ENCODE data around the gene ADRA2C.

Gene ADRA2C

GRCh38 chr4:3773552-3774001 is 7.4 kb downstream of the ADRA2C start:
- no peak for TF ChIP-seq Cebpa-rat (IDR thresholded peaks at IDR 0.05)
- H3K27ac ChIP-seq = no peak overlapping the region
- peaks cover 29% of the 10 kb centered on the region for H4K20me1 ChIP-seq
- H3K9me3 ChIP-seq = no peaks in the 10 kb centered on the region
- no peaks in the 10 kb centered on the region for H3K27me3 ChIP-seq
- 0 out of 2 replicates have a peak overlapping the region, but pooled peaks have one; percentile 96 for H3K4me2 ChIP-seq
- no peak overlapping the region for H3K9ac ChIP-seq
- no peak overlapping the region for H3K4me3 ChIP-seq
- H3K4me1 ChIP-seq = peaks cover 51% of the 10 kb centered on the region
- H3K36me3 ChIP-seq = no peaks in the 10 kb centered on the region

GRCh38 chr4:3774253-3774883 is 8.2 kb downstream of the ADRA2C start:
- no peak overlapping the region for H3K27ac ChIP-seq
- no peak overlapping the region for H3K4me2 ChIP-seq
- peaks cover 43% of the 10 kb centered on the region for H3K4me1 ChIP-seq
- no peaks in the 10 kb centered on the region for H3K36me3 ChIP-seq
- H3K27me3 ChIP-seq = no peaks in the 10 kb centered on the region
- no peaks in the 10 kb centered on the region for H3K9me3 ChIP-seq
- H3K9ac ChIP-seq = no peak overlapping the region
- peaks cover 21% of the 10 kb centered on the region for H4K20me1 ChIP-seq
- no peak overlapping the region for H3K4me3 ChIP-seq
- no peak for TF ChIP-seq Cebpa-rat (IDR thresholded peaks at IDR 0.05)

- Histone ChIP-seq H3K9ac (no peak overlapping the region), H3K27ac (no peak overlapping the region), H3K36me3 (no peaks in the 10 kb centered on the region), H4K20me1 (peaks cover 15% of the 10 kb centered on the region), H3K4me1 (peaks cover 36% of the 10 kb centered on the region), H3K4me3 (no peak overlapping the region), H3K4me2 (no peak overlapping the region), H3K9me3 (no peaks in the 10 kb centered on the region), H3K27me3 (no peaks in the 10 kb centered on the region)
- TF ChIP-seq Cebpa-rat (IDR thresholded peaks at IDR 0.05) = no peak
Measured at GRCh38 chr4:3775005-3775404, 8.8 kb downstream of the ADRA2C start.

DNA sequence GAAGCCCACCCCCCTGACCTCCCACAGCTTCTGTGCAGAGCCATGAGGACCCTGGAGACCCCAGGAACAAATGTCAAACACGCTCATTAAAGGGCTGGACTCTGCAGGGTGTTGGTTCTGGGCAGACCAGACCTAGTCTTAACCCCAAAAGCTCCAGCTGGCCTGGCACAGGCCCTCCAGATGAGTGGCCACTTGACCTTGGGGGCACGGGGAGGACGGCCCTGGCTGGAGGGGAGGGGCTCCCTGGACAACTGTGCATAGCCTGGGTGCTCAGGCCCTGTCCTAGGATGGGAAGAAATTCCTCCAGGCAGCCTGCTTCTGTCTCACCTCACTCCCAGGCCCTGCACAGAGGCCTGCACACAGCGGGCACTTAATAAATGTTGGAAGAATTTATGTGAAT is 9.4 kb downstream of the ADRA2C start:
- Histone ChIP-seq H3K9me3 (no peaks in the 10 kb centered on the region), H3K4me2 (no peak overlapping the region), H3K4me1 (peaks cover 31% of the 10 kb centered on the region), H3K27ac (no peak overlapping the region), H3K9ac (no peak overlapping the region), H3K4me3 (no peak overlapping the region), H3K36me3 (no peaks in the 10 kb centered on the region), H4K20me1 (peaks cover 10% of the 10 kb centered on the region), H3K27me3 (no peaks in the 10 kb centered on the region)
- no peak for TF ChIP-seq Cebpa-rat (IDR thresholded peaks at IDR 0.05)

DNA sequence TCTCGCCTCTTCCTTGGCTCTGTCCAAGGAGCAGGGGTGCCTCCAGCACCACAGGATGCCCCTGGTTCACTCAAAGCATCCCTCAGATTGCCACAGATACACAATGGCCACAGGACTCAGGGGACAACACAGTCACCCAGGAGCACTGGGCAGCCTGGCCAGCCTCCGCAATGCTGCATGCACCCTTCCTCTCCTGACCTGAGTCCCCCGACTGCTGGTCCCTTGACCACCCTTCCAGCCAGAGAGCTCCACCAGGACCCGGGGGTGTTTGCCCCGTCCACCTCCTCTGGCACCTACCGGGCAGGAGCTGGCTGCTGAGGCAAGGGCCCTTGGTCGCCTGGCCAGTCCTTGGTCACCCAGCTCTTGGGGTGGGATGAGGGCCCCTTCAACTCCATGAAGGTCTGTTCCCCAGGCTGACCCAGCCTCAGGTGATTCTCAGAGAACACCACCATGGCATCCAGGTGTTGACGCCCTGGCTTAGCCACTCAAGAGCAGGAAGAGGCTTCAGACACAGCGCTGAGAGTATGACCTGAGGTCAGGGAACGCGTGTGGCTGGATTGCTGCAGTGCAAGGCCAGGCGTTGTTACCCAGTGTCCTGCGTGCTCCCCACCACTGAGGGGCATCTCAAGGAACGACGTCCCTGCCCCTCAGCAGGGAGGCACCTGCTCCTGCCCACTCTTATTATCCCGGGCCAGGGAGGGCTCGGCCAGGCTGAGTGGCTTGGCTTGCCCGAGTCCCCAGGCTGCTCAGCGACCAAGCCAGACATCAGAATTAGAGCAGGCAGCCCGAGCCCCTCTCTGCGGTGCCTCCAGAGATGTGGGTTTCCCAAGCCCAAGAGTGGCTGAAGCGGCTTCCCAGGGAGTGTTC is 10.2 kb downstream of the ADRA2C start:
- no peaks in the 10 kb centered on the region for H3K27me3 ChIP-seq
- TF ChIP-seq Cebpa-rat (IDR thresholded peaks at IDR 0.05) = no peak
- peaks cover 1% of the 10 kb centered on the region; the same call in 1 of the 2 replicates for H4K20me1 ChIP-seq
- no peak overlapping the region for H3K9ac ChIP-seq
- no peak overlapping the region for H3K4me2 ChIP-seq
- H3K36me3 ChIP-seq = no peaks in the 10 kb centered on the region
- peaks cover 2% of the 10 kb centered on the region; the same call in 1 of the 2 replicates for H3K9me3 ChIP-seq
- H3K4me3 ChIP-seq = no peak overlapping the region
- H3K27ac ChIP-seq = no peak overlapping the region
- peaks cover 22% of the 10 kb centered on the region for H3K4me1 ChIP-seq

DNA sequence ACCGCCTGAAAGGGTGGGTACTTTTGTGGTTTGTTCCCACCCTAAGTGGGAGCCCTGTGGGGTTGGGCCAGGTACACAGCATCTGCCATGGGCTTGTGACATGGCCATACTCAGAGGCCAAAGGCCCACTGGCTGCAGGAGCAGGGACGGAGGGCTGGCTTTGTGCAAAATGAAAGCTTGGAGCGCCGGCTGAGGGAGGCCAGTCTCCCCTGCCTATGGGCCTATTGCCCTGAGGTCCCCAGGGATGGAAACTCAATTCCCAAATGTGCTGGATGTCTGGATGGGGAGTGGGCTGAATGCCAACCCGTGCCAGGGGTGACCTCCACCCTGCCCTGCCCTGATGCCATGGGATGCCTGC is 10.8 kb downstream of the ADRA2C start:
- no peaks in the 10 kb centered on the region for H3K27me3 ChIP-seq
- peaks cover 6% of the 10 kb centered on the region; the same call in 1 of the 2 replicates for H3K9me3 ChIP-seq
- no peaks in the 10 kb centered on the region for H4K20me1 ChIP-seq
- no peak overlapping the region for H3K4me2 ChIP-seq
- no peak overlapping the region for H3K27ac ChIP-seq
- peaks cover 16% of the 10 kb centered on the region for H3K4me1 ChIP-seq
- no peaks in the 10 kb centered on the region for H3K36me3 ChIP-seq
- H3K9ac ChIP-seq = no peak overlapping the region
- no peak for TF ChIP-seq Cebpa-rat (IDR thresholded peaks at IDR 0.05)
- H3K4me3 ChIP-seq = no peak overlapping the region

- Histone ChIP-seq H3K27ac (no peak overlapping the region), H4K20me1 (no peaks in the 10 kb centered on the region), H3K4me3 (no peak overlapping the region), H3K9me3 (peaks cover 6% of the 10 kb centered on the region; the same call in 1 of the 2 replicates), H3K4me1 (peaks cover 10% of the 10 kb centered on the region), H3K9ac (no peak overlapping the region), H3K27me3 (no peaks in the 10 kb centered on the region), H3K4me2 (no peak overlapping the region), H3K36me3 (no peaks in the 10 kb centered on the region)
- TF ChIP-seq Cebpa-rat (IDR thresholded peaks at IDR 0.05) = no peak
Measured at GRCh38 chr4:3777669-3778068, 11.5 kb downstream of the ADRA2C start.

- Histone ChIP-seq H3K4me2 (no peak overlapping the region), H3K4me3 (no peak overlapping the region), H3K4me1 (peaks cover 1% of the 10 kb centered on the region), H3K36me3 (no peaks in the 10 kb centered on the region), H3K27me3 (no peaks in the 10 kb centered on the region), H4K20me1 (no peaks in the 10 kb centered on the region), H3K27ac (no peak overlapping the region), H3K9me3 (peaks cover 6% of the 10 kb centered on the region; the same call in 1 of the 2 replicates), H3K9ac (no peak overlapping the region)
- no peak for TF ChIP-seq Cebpa-rat (IDR thresholded peaks at IDR 0.05)
Measured at GRCh38 chr4:3779509-3779908, 13.3 kb downstream of the ADRA2C start.

GRCh38 chr4:3780347-3781171 is 14.4 kb downstream of the ADRA2C start:
- no peaks in the 10 kb centered on the region for H3K36me3 ChIP-seq
- no peak overlapping the region for H3K9ac ChIP-seq
- peaks cover 6% of the 10 kb centered on the region for H3K4me1 ChIP-seq
- H3K4me3 ChIP-seq = no peak overlapping the region
- TF ChIP-seq Cebpa-rat (IDR thresholded peaks at IDR 0.05) = no peak
- no peaks in the 10 kb centered on the region for H4K20me1 ChIP-seq
- peaks cover 6% of the 10 kb centered on the region; the same call in 1 of the 2 replicates for H3K9me3 ChIP-seq
- H3K27me3 ChIP-seq = no peaks in the 10 kb centered on the region
- H3K27ac ChIP-seq = no peak overlapping the region
- H3K4me2 ChIP-seq = no peak overlapping the region
